ENCODE results near the gene SNAPIN. TPM values are rescaled to one million over a fixed set of nuclear protein-coding genes. Genes with fewer than 3 reads are reported as not detected.

SNAPIN gene, protein sequence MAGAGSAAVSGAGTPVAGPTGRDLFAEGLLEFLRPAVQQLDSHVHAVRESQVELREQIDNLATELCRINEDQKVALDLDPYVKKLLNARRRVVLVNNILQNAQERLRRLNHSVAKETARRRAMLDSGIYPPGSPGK
- 10 to 100 TPM; 37.0 to 40.7 TPM for total RNA-seq

DNA sequence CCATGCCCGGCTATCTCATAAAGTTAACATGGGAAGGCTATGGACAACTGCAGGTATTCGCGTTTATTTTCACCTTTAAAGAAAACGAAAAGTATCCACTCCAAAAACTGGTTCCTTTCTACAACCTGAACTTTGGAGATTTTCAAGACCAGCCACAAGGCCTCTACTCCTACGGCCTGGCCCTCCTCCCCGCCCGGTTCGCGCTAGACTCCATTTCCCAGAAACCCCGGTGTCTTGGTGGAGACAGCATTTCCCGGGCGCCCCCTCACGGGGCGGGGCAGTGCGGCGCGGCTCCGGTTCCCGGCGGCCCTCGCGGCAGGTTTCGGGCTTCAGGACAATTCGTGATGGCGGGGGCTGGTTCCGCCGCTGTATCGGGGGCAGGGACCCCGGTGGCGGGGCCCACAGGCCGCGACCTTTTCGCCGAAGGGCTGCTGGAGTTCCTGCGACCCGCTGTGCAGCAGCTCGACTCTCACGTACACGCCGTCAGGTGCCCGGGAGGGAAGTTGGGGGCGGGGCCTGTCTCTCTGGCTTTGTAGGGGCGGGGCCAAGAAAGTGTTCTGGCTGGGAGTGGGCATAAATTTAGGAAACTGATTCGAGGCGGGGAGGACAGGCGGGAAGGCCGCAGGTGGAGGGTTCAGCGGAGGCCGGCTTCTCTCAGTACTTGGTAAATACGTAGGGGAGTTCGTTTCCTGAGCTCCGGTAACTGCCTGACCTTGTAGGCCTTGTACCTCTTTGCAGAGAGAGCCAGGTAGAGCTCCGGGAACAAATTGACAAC, at the start of gene SNAPIN:
SNAPIN (plus strand) TSS at position 304 of the 775 bp plus-strand sequence; CDS start at position 345, 41 bp downstream.

DNA sequence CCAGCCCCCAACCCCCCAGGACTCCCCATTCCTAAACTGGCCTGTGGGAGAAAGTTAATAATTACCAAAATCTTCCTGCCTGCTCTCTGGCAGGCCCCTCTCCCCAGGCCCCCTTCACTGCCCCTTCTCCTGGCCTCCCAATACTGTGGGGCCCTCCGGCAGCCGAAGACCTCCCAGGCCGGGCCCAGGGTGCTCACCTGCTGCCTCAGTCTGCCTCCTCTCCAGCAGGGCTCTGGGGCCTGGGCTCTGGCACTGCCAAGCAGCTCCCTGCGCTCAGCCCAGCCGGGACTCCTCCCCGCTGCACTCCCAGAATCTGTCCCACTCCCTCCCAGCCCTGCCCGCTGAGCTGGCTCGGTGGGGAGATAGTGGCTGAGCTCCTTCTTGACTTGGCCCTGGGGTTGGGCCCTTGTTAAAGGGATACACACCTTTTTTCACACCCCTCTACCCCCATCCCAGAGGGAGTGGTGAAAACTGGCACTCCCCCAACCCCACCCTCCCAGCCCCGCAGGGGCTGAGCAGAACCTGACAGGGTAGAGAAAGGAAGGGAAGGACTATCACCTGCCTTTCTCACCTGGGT, 45.7 kb upstream of the SNAPIN start, which contains the start of gene S100A16:
S100A16 (minus strand) TSS at position 383 of the 577 bp plus-strand sequence. CDS start 4,986 bp downstream, outside the sequence.

DNA sequence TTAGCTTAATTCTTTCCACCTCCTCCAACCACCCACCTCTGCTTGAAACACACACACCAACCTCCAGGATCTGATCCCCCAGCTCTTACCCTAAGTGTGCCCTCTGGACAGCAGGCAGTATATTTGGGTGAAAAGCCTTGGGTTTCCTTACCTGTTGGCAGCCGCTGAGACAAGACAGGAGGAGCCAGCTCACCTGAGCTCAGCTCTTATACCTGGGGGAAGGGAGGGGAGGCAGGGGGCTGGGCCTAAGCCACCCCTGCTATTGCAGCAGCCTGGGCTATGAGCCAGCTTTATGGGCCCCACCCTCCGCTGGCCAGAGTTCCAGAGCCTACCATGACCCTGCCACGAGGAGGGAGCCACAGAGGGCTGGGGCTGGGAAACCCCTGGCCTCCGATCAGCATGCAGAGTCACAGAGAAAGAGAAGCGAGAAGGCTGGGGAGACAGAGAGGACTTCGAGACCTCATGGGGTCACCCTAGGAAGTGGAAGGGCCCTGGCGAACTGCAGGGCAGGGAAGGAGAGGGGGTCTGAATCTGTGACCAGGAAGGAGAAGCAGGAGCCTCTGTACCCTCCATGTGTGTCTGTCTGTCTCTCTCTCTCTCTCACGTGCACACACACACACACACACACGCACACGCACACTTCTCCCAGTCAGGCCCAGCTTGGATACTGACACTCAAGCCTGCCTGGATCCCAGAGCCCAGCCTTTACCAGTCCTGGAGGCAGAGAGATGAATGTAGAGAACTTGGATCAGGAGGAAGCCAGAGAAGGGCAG, 42.2 kb upstream of the SNAPIN start, which contains the start of gene S100A14:
S100A14 (minus strand) TSS at position 182 of the 773 bp plus-strand sequence. CDS start 467 bp downstream, outside the sequence.

DNA sequence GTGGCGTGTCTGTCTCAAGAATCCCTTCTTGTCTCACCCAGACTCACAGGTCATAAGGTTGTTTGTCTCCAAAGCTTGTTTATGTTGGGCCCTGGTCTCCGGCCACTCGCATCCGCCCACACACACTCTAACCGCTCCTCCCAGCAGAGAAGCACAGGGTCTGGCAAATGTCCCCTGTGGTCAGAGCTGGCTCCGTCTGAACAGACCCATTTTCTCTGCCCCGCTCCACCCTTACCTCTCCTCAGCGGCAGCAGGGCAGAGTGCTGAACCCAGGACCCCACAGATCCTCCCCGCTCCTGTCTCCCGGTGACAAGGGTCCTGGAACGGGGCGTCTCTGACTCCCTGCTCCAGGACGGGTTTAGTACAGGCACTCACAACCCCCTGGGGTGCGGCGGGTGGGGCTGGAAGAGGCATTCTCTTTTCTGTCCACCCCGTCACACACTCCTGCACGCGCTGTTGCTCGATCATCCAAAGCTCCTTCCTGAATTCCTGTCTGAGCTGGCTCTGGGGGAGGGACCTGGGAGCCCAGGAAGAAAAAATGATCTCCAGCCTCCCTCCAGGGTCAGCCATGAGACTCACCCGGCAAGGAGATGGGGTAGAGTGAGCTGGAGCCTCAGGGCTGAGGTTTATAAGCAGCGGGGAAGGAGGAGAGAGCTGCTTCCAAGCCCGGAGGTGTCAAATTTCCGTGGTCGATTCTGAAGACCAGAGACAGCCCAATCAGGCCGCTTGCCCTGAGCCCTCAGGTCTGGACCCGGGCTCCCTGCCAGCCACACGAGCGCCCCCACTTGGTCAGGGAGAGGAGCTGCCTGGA, 31.4 kb upstream of the SNAPIN start, which contains the start of gene S100A13:
S100A13 (minus strand) TSS at position 602 of the 811 bp plus-strand sequence. CDS start 1,033 bp downstream, outside the sequence.

DNA sequence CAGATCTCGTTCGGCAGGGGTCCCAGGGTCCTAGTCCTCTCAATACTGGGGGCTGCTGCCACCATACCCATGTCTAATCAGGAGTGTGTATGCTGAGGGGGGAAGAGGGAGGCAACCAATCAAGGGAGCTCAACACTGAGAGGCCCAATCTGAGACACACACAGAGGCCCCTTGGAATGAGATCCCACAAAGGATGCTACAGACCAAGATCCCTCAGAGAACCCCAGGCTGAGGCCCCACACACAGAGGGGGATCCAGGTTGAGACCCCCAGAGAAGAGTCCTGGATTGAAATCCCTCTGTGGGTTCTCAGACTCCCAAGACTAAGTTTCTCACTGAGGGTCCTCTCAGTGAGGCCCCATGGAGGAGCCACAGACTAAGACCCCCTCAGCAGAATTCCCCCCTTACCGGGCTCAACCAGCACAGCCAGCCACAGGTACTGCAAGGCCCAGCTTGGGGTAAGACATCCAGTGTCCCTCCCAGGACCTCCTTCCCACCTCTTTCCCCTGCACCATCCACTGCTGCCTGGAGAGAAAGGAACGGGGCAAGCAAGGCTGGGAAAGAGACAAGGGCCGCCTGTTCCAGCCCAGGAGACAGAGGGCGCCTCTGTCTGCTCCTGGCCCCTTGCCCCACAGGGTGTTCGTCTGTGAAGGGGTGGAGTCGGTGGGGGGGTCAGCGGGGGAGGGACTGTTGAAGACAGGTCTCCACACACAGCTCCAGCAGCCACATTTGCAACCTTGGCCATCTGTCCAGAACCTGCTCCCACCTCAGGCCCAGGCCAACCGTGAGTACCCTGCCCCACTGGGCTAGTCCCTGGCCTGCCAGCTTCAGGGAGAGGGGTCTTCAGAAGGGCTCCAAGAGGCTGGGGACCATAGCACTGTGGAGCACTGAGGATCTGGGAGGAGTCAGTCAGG, 30.5 kb upstream of the SNAPIN start, which contains the start of gene S100A1:
S100A1 (plus strand) TSS at position 720 of the 912 bp plus-strand sequence. CDS start 2,088 bp downstream, outside the sequence.

DNA sequence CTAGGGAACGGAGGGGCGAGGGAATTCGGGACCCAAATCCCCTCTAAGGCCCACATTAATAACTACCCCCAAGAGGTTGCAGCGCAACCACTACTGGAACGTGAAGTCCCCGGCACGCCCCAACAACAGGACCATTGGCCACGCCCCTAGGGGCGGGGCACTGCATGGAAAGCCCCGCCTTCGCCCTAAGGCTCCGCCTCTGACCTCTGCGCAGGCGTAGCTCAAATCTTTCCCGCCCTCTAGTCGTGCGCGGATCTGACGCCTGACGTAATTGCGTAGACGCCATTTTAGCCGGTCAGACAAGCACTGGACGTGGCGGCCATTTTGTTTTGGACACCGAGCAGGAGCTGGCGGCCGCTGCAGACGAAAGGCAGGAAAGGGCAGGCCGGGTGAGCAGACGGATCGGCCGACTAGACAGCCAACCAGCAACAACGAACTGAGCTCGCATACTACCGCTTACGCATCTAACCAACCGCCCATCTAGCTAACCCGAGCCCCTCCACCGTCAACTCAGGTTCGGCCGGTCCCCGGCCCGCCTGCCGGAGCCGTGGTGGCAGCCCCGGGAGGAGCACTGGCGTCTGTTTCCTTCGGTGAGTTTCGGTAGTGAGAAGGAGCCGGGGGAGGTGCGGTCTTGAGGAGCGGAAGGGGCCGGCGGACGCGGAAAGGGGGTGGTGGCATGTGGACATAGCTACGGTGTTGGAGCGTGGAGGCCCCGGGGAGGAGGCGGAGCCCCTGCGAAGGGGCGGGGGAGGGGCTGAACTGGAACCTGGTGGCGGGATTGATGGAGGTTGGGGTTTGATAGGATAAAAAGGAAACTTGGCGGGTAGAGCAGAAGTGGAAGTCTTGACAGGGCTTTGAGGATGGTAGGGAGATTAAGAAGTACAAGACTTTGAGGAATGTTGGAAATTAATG, 24.5 kb upstream of the SNAPIN start, which contains the start of gene CHTOP:
CHTOP (plus strand) TSS at position 313 of the 912 bp plus-strand sequence. CDS start 2,523 bp downstream, outside the sequence.

DNA sequence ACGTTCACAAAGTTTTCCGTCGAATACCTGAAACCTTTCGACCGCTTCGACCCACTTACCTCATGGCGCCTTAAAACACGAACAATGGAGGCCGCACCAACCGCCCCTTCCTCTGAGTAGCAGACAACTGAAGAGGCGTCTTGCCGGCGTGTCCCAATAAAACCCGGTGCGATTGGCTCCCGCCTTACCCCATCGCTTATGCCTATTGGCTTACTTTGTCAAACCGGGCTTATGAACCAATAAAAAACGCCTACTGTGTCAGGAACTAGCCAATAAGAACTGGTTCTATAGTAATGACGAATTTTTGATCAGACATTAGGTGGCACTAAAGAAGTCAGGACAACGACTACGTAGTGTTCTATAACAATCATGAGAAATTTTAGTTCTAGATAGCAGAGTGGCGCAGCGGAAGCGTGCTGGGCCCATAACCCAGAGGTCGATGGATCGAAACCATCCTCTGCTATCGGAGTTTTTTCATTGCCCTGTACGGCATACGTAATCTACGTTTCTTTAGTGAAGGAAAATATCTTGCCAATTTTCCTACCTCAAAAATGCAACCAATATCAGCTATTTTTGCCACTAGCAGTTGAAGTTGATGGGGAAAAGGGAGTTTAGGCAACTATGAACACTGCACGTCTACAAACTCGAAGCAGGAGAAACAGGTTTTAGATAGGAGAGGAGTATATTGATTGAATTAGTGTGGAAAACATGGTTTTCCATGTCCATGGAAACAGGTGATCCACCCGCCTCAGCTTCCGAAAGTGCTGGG, 12.5 kb downstream of the SNAPIN start, which contains the start of gene ILF2:
ILF2 (minus strand) TSS at position 135 of the 769 bp plus-strand sequence; CDS start at position 64, 71 bp downstream.

DNA sequence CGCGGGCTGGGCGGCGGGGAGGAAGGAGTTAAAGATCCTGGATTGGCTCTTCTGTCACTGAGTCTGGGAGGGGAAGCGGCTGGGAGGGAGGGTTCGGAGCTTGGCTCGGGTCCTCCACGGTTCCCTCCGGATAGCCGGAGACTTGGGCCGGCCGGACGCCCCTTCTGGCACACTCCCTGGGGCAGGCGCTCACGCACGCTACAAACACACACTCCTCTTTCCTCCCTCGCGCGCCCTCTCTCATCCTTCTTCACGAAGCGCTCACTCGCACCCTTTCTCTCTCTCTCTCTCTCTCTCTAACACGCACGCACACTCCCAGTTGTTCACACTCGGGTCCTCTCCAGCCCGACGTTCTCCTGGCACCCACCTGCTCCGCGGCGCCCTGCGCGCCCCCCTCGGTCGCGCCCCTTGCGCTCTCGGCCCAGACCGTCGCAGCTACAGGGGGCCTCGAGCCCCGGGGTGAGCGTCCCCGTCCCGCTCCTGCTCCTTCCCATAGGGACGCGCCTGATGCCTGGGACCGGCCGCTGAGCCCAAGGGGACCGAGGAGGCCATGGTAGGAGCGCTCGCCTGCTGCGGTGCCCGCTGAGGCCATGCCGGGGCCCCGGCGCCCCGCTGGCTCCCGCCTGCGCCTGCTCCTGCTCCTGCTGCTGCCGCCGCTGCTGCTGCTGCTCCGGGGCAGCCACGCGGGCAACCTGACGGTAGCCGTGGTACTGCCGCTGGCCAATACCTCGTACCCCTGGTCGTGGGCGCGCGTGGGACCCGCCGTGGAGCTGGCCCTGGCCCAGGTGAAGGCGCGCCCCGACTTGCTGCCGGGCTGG, 20.2 kb downstream of the SNAPIN start, which contains the start of gene NPR1:
NPR1 (plus strand) TSS at position 170 of the 818 bp plus-strand sequence; CDS start at position 591, 421 bp downstream.

Small RNA genes lying within 50 kb of the gene (microRNA-seq; reads per million reads assigned to microRNA genes)
- gene MIR8083 (ENCODE audit: borderline microRNAs expressed, borderline replicate concordance): not detected

Other genes starting within 250 kb of the SNAPIN start
- not detected for gene S100A7A, start 242.2 kb upstream of the SNAPIN start, total RNA-seq
- not detected for gene S100A7, start 198.1 kb upstream of the SNAPIN start, total RNA-seq
- 100 to 1,000 TPM; 451 to 469 TPM for gene S100A6, start 122.7 kb upstream of the SNAPIN start, total RNA-seq
- 1 to 10 TPM; 3.8 to 4.6 TPM for gene S100A5, start 117.8 kb upstream of the SNAPIN start, total RNA-seq
- gene S100A4, start 112.9 kb upstream of the SNAPIN start, total RNA-seq: 100 to 1,000 TPM; 603 to 650 TPM
- not detected for gene S100A3, start 109.4 kb upstream of the SNAPIN start, total RNA-seq
- gene S100A2, start 92.9 kb upstream of the SNAPIN start, total RNA-seq: under 1 TPM; 0.33 to 0.60 TPM
- not detected for gene S100A16, start 45.6 kb upstream of the SNAPIN start, total RNA-seq
- gene S100A14, start 42.4 kb upstream of the SNAPIN start, total RNA-seq: not detected
- gene S100A13, start 31.2 kb upstream of the SNAPIN start, total RNA-seq: 1 to 10 TPM; 4.3 to 4.7 TPM
- gene S100A1, start 30.3 kb upstream of the SNAPIN start, total RNA-seq: not detected
- gene CHTOP, start 24.6 kb upstream of the SNAPIN start, total RNA-seq: 10 to 100 TPM; 95.1 to 96.0 TPM
- gene ILF2, start 12.3 kb downstream of the SNAPIN start, total RNA-seq: 100 to 1,000 TPM; 151 to 159 TPM
- gene NPR1, start 20.0 kb downstream of the SNAPIN start, total RNA-seq: not detected
- gene INTS3, start 69.3 kb downstream of the SNAPIN start, total RNA-seq: 10 to 100 TPM; 59.8 to 60.1 TPM
- gene SLC27A3, start 116.7 kb downstream of the SNAPIN start, total RNA-seq: 10 to 100 TPM; 24.1 to 24.3 TPM